B cell (primary cell): ENCODE data around the gene CRYBA4. TPM values are rescaled to one million over a fixed set of nuclear protein-coding genes. Genes with fewer than 3 reads are reported as not detected.

ENCODE experiments used
- ATAC-seq: fragments of 200-7000 bp; cut with Tn5 transposase; one replicate; pipeline ENCODE4 v1.10.0; 2021; ENCODE audit warnings: low read depth, mild to moderate bottlenecking, moderate number of reproducible peaks, moderate library complexity
- CTCF ChIA-PET: fragments of 350-600 bp; sonication (Branson Sonifier 250); formaldehyde crosslinking; loops from one replicate; lab custom pipeline; 2021; ENCODE audit warnings: antibody characterized with exemption, inconsistent platforms; lab: Charles Lee
- POLR2A ChIA-PET: fragments of 350-600 bp; sonication (Branson Sonifier 250); formaldehyde crosslinking; loops from one replicate; lab custom pipeline; 2021; ENCODE audit warnings: antibody characterized with exemption; lab: Charles Lee
- DNase-seq: peaks from one replicate; pipeline ENCODE4 v3.0.0; 2013
- H2AFZ ChIP-seq: 2 replicates; pipeline ENCODE4 v1.6.1; 2012; ENCODE audit warnings: mild to moderate bottlenecking, low read depth, low read length; ENCODE audit not compliant: insufficient read depth, poor library complexity, severe bottlenecking
- H3K27ac ChIP-seq, 2 donors: 1 replicate in 1 of 2; 2 replicates in 1 of 2; pipeline ENCODE4 v1.5.1; 2012 to 2013; ENCODE audit warnings: low read length in 2 of 2, mild to moderate bottlenecking in 2 of 2, moderate library complexity in 1 of 2
- H3K27me3 ChIP-seq, 4 experiments: fragments of 200-600 bp in 1 of 4; sonication (generic) in 1 of 4; replicated peaks in 1 of 4; 1 replicate in 2 of 4; 2 replicates in 2 of 4; pipeline versions ENCODE4 v1.6.1 to v1.7.0; 2013 to 2016; ENCODE audit warnings: low read length in 3 of 4, mild to moderate bottlenecking in 2 of 4, mixed read lengths in 1 of 4, moderate library complexity in 1 of 4; ENCODE audit not compliant: insufficient read depth in 4 of 4, control insufficient read depth in 3 of 4; ENCODE audit errors: control extremely low read depth in 1 of 4
- H3K36me3 ChIP-seq, 2 experiments: replicated peaks in 1 of 2; 1 replicate in 1 of 2; 2 replicates in 1 of 2; pipeline versions ENCODE4 v1.6.1 to v1.7.1; 2013; ENCODE audit warnings: low read length in 1 of 2; ENCODE audit not compliant: insufficient read depth in 2 of 2, control insufficient read depth in 1 of 2; ENCODE audit errors: control extremely low read depth in 1 of 2, extremely low read depth in 1 of 2
- H3K4me1 ChIP-seq, 2 donors: fragments of 200-600 bp in 1 of 2; sonication (generic) in 1 of 2; 1 replicate in 1 of 2; 2 replicates in 1 of 2; pipeline versions ENCODE4 v1.5.1 to v1.6.1; 2013 to 2017; ENCODE audit warnings: low read length in 2 of 2; ENCODE audit not compliant: control insufficient read depth in 2 of 2, insufficient read depth in 2 of 2
- H3K4me2 ChIP-seq: replicated peaks from 2 replicates; pipeline ENCODE3; 2012; ENCODE audit warnings: mild to moderate bottlenecking, low read depth, low read length; ENCODE audit not compliant: poor library complexity, severe bottlenecking
- H3K4me3 ChIP-seq, 5 experiments: fragments of 200-600 bp in 1 of 5; sonication (generic) in 1 of 5; 1 replicate in 3 of 5; 2 replicates in 2 of 5; pipeline versions ENCODE4 v1.5.1 to v1.7.0; 2011 to 2016; ENCODE audit warnings: low read length in 4 of 5, mild to moderate bottlenecking in 4 of 5, low read depth in 2 of 5, control low read depth in 1 of 5, moderate library complexity in 1 of 5; ENCODE audit not compliant: insufficient read depth in 1 of 5; ENCODE audit errors: control extremely low read depth in 1 of 5, extremely low read depth in 1 of 5
- H3K79me2 ChIP-seq: fragments of 200-600 bp; sonication (generic); one replicate; pipeline ENCODE4 v1.6.0; 2016; ENCODE audit warnings: low read length; ENCODE audit not compliant: control insufficient read depth, insufficient read depth
- H3K9ac ChIP-seq: fragments of 200-600 bp; sonication (generic); 2 replicates; pipeline ENCODE4 v1.6.1; 2017; ENCODE audit warnings: mild to moderate bottlenecking, low read length, moderate library complexity
- H3K9me3 ChIP-seq, 3 donors: one replicate each; pipeline versions ENCODE4 v1.6.1 to v1.7.1; 2013; ENCODE audit warnings: low read length in 2 of 3; ENCODE audit not compliant: control insufficient read depth in 2 of 3, insufficient read depth in 1 of 3; ENCODE audit errors: control extremely low read depth in 1 of 3
- H4K20me1 ChIP-seq: 2 replicates; pipeline ENCODE4 v1.6.0; 2012; ENCODE audit warnings: mild to moderate bottlenecking, low read length; ENCODE audit not compliant: insufficient read depth, control insufficient read depth, poor library complexity, severe bottlenecking
- H3K27ac Mint-ChIP-seq: one replicate; pipeline ENCODE4 v1.8.0; 2021; ENCODE audit warnings: mixed read lengths
- H3K27me3 Mint-ChIP-seq: one replicate; pipeline ENCODE4 v1.8.0; 2021; ENCODE audit warnings: mixed read lengths
- H3K4me1 Mint-ChIP-seq: one replicate; pipeline ENCODE4 v1.8.0; 2021; ENCODE audit warnings: mixed read lengths
- H3K4me3 Mint-ChIP-seq: one replicate; pipeline ENCODE4 v1.8.0; 2021; ENCODE audit warnings: mixed read lengths
- H3K9me3 Mint-ChIP-seq: one replicate; pipeline ENCODE4 v1.8.0; 2022; ENCODE audit warnings: mixed read lengths; ENCODE audit not compliant: insufficient read depth
- CTCF ChIP-seq: fragments of 200-600 bp; IDR thresholded peaks from one replicate; pipeline ENCODE4 v1.8.0; 2022; ENCODE audit warnings: antibody characterized with exemption, mild to moderate bottlenecking
- EZH2 ChIP-seq: IDR thresholded peaks from 2 replicates; pipeline ENCODE4 v1.6.1; 2012; ENCODE audit warnings: borderline replicate concordance, low read depth, mild to moderate bottlenecking, moderate library complexity, low read length; ENCODE audit not compliant: insufficient read depth, poor library complexity, severe bottlenecking
- WGBS: methylation state at CpG from one replicate; pipeline ENCODE4 v1.1.5; 2013; ENCODE audit warnings: missing lambda C conversion rate; ENCODE audit not compliant: insufficient coverage; 5-methylcytosine and 5-hydroxymethylcytosine counted together
- intact Hi-C: fragments of 100-400 bp; cut with micrococcal nuclease; formaldehyde crosslinking; loops from one replicate; pipeline ENCODE4 v1.10.0; 2022
- polyA plus RNA-seq: library from polyadenylated mRNA; depleted of rRNA; stranded (reverse); fragments of >200 nt; gene quantifications from 2 replicates; pipeline ENCODE4 v1.2.3, GENCODE V29; 2012
- total RNA-seq, 2 donors: library from RNA; stranded (reverse); fragments of 120-200 nt in 1 of 2; gene quantifications; 1 replicate in 1 of 2; 2 replicates in 1 of 2; pipeline versions ENCODE4 v1.2.3 to v1.2.4, GENCODE V29; 2013 to 2022

Gene CRYBA4
- total and polyA plus RNA-seq, 2 donors (not counting 1 experiment from before 2014, with no cell fraction given): not detected

- Mint-ChIP-seq H3K9me3 (no peaks in the 10 kb centered on the region), H3K4me3 (no peak overlapping the region), H3K27ac (no peak overlapping the region), H3K4me1 (no peaks in the 10 kb centered on the region), H3K27me3 (no peaks in the 10 kb centered on the region)
- no peaks in the 10 kb centered on the region for H3K36me3 ChIP-seq
- ATAC-seq: no peak
- no peaks in the 10 kb centered on the region for H3K9me3 ChIP-seq
- no peak overlapping the region for H2AFZ ChIP-seq
- no peaks in the 10 kb centered on the region for H4K20me1 ChIP-seq
- H3K27ac ChIP-seq: no peak overlapping the region
- TF ChIP-seq CTCF: no peak
- no peak overlapping the region for H3K4me3 ChIP-seq
- POLR2A ChIA-PET: no interaction called here
- H3K79me2 ChIP-seq: no peaks in the 10 kb centered on the region
- DNase-seq: no peak
- peaks cover 0 to 4% (median 0%) of the 10 kb centered on the region in 4 experiments for H3K27me3 ChIP-seq
- no peak overlapping the region for H3K9ac ChIP-seq
- intact Hi-C loops: no loop called here
- no peaks in the 10 kb centered on the region for H3K4me1 ChIP-seq
- H3K4me2 ChIP-seq: no peak overlapping the region
- 92% methylated on average over 1 of the region's 1 CpG for WGBS
- CTCF ChIA-PET: no interaction called here
Measured at GRCh38 chr22:26623984-26624383, 2.2 kb downstream of the CRYBA4 start.

- H3K9ac ChIP-seq: no peak overlapping the region
- H3K36me3 ChIP-seq: no peaks in the 10 kb centered on the region
- Mint-ChIP-seq H3K27me3 (no peaks in the 10 kb centered on the region), H3K4me1 (no peaks in the 10 kb centered on the region), H3K9me3 (no peaks in the 10 kb centered on the region), H3K27ac (no peak overlapping the region), H3K4me3 (no peak overlapping the region)
- 92% methylated on average over 12 of the region's 12 CpGs for WGBS
- no peaks in the 10 kb centered on the region for H3K79me2 ChIP-seq
- DNase-seq: no peak
- H3K27ac ChIP-seq: no peak overlapping the region
- H3K4me1 ChIP-seq: no peaks in the 10 kb centered on the region
- H4K20me1 ChIP-seq: no peaks in the 10 kb centered on the region
- POLR2A ChIA-PET: no interaction called here
- H3K9me3 ChIP-seq: no peaks in the 10 kb centered on the region
- CTCF ChIA-PET: no interaction called here
- peaks cover 0 to 4% (median 0%) of the 10 kb centered on the region in 4 experiments for H3K27me3 ChIP-seq
- no peak for ATAC-seq
- H2AFZ ChIP-seq: no peak overlapping the region
- intact Hi-C loops: no loop called here
- H3K4me2 ChIP-seq: no peak overlapping the region
- no peak for TF ChIP-seq CTCF
- no peak for TF ChIP-seq EZH2
- H3K4me3 ChIP-seq: no peak overlapping the region
Measured at GRCh38 chr22:26624803-26625202, 3.0 kb downstream of the CRYBA4 start.
